Femur (tissue), 1 donor: ENCODE data around the gene PLEKHH3.
A peak's percentile ranks its signal among the peaks of the same experiment; 100 is the strongest.
"Not testable (repeated sequence)": the region's sequence is repeated elsewhere in the genome, so short reads cannot be mapped to it uniquely, and the experiment has no call there.

Experiments
- DNase-seq: peaks from one replicate; pipeline ENCODE4 v3.0.0-alpha.2; 2017

PLEKHH3 gene

DNA sequence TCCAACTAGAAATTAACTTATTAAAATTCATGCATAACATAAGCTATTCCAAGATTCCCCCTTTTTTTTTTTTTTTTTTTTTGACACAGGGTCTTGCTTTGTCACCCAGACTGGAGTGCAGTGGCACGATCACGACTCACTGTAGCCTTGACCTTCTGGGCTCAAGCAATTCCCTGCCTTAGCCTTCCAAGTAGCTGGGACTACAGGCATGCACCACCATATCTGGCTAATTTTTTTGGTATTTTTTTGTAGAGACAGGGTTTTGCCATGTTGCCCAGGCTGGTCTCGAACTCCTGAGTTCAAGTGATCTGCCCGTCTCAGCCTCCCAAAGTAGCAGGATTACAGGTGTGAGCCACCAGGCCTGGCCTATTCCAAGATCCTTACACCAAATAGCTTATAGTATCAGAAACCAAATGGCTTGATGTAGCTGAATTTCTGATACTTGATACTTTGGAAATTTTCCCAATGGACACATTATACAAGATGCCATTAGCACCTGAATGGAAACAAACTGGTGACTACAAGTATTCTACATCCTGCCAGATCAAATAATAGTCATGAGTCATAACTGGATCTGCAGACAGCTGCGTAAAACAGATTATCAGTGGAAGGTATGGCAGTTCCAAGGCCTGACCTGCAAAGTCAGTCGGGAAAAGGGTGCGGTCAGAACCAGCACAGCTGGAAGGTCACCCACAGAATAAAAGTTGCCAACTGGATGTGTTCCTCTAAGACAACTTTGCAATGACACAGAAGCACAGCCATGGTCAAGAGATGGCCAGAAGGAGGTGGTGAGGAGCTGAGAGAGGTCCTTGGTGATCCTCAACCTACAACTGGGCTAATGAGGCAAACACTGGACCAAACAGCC, 52.8 kb downstream of the PLEKHH3 start:
- no peak for DNase-seq

- no peak for DNase-seq
These were observed 53.5 kb downstream of the PLEKHH3 start for GRCh38 chr17:42623271-42623670.

DNA sequence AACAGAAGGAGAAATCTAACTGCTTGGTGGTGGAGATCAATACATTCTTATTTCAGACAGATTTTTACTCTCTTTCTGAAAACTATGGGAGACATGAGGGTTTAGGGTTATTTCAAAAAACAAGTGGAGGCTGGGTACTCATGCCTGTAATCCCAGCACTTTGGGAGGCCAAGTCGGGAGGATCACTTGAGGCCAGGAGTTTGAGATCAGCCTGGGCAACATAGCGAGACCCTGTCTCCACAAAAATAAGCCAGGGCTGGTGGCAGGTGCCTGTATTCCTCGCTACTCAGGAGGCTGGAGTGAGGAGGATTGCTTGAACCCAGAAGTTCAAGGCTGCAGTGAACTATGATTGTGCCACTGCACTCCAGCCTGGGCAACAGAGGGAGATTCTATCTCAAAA, 54.8 kb downstream of the PLEKHH3 start:
- DNase-seq = not testable (repeated sequence)

DNA sequence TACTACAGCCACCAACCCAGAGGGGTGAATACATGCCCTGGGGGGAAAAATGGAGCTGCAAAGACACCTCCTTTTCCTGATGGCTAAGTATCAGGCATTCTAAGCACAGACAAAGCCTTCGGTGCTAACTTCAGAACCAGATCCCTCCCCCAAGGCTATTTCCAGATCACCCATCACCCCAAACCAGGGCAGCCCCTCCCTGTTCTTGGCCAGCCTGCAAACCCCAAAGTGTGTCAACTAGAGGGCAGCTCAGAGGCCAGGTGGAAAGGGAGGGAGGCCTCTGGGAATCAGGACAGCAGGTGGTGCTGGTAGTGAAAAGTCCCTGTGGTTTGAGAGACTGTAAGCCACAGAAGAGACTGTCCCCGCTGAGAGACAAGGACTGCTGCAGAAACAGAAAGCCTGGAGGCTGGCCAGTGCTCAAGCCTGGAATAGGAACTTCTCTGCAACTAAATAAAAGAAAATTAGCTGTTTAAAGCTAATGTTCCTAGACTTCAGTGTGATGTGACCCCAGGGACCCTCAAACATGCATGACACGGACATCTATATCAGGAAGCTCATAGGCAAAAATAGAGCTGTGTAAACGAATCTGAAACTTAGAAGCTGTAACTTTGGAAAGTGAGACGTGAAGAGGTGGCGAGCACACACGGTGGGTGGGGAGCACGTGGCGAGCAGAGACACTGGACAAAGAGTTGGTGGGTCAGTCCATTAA, 58.2 kb downstream of the PLEKHH3 start:
- DNase-seq = peak; percentile 57

GRCh38 chr17:42617956-42618431, 58.8 kb downstream of the PLEKHH3 start:
- DNase-seq = no peak
